Choroid plexus epithelial cell (primary cell): Measurements from ENCODE around the gene NHS.
A peak's percentile ranks its signal among the peaks of the same experiment; 100 is the strongest.
"Not testable (repeated sequence)": the region's sequence is repeated elsewhere in the genome, so short reads cannot be mapped to it uniquely, and the experiment has no call there.

ENCODE experiments used
- DNase-seq: peaks from one replicate; pipeline ENCODE4 v3.0.0-alpha.2; 2010; ENCODE audit warnings: low read depth
- H3K4me3 ChIP-seq: 2 replicates; pipeline ENCODE4 v1.5.1; 2011; ENCODE audit warnings: low read depth, mild to moderate bottlenecking, control low read depth, low read length, moderate library complexity
- TF ChIP-seq, protein P1 (sequence below): conservative IDR thresholded peaks from 2 replicates; pipeline ENCODE4 v1.5.1; 2011; ENCODE audit warnings: low read depth, mild to moderate bottlenecking, control low read depth, inconsistent platforms, low read length, moderate library complexity

NHS gene

DNA sequence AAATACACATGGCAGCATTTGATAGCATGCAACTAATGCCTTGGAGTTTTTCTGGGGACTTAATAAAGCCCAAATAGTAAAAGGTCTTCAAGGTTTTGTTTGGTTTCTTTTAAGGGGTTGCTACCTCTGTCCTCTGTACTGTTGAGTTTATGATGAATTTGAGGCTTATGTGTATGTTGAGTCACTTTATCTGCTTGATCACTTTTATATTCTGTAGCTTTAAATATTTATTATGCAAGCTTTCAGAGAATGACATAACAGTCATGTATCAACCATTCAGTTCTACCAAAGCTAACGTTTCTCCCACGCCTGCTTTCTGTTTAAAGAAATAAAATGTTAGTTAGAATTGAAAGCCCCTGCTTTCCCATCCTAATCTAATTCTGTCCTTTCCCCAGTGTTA, 122.2 kb downstream of the NHS start:
- H3K4me3 ChIP-seq, result no peak overlapping the region
- DNase-seq, result no peak
- TF ChIP-seq, protein P1, sequence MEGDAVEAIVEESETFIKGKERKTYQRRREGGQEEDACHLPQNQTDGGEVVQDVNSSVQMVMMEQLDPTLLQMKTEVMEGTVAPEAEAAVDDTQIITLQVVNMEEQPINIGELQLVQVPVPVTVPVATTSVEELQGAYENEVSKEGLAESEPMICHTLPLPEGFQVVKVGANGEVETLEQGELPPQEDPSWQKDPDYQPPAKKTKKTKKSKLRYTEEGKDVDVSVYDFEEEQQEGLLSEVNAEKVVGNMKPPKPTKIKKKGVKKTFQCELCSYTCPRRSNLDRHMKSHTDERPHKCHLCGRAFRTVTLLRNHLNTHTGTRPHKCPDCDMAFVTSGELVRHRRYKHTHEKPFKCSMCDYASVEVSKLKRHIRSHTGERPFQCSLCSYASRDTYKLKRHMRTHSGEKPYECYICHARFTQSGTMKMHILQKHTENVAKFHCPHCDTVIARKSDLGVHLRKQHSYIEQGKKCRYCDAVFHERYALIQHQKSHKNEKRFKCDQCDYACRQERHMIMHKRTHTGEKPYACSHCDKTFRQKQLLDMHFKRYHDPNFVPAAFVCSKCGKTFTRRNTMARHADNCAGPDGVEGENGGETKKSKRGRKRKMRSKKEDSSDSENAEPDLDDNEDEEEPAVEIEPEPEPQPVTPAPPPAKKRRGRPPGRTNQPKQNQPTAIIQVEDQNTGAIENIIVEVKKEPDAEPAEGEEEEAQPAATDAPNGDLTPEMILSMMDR, result no peak

DNA sequence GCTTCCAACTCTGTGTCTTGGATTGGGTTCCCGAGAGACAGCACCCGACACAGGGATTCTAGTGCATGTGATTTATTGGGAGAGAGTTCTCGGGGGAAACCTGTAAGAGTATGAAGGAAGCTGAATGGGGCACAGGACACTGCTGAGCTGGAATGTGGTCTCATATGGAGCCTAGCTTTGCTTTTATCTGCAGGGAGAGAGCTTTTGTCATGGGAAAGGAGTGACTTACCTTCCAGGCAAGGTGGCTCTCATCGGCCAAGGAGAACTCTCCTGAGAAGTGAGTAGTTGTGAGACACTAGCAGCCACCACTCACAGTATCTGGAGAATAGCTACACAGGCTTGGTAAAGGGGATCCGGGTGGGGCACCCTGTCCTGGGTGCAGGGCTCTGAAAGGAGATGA, 124.5 kb downstream of the NHS start:
- no peak overlapping the region for H3K4me3 ChIP-seq
- DNase-seq, result no peak
- TF ChIP-seq, protein P1, result no peak

DNA sequence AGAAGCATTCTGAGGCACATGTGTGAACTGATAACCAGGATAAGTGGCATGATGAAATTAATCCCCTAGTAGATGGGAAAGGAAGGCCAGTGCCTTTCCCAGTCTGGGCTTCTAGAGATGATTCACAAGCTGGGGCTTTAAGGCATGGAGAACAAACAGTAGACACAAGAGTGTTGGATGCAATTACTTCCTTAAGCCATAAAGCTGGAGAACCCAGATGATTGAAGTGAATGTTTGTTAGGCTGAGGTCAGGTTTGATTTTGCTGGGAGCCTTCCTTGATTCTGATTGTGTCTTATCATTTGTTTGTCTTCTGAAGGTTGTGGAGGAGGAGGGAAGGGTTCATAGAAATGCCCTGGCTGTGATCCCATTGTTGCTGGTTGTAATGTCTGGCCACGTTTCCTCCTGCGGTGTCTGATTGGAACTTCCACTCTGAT, 125.2 kb downstream of the NHS start:
- peak; percentile 30 for DNase-seq
- TF ChIP-seq, protein P1, result no peak
- H3K4me3 ChIP-seq, result no peak overlapping the region

DNA sequence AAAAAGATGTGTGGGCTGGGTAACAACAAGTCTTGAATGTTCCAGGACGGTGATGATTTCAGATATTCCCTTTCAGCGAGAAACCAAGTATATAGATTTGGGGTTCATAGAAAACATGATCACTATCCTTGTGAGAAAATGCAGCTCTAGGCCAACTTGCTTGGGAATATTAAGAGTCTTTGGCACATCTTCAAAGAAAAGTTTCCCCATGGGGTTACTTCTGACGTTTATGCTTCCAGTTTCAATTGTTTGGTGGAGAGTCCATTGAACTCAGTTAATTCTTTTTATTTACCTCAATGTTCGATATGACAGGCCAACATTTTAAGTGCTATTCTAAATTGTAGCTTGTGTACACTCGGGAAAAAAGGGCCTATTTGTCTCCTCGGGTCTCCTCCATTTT, 126.7 kb downstream of the NHS start:
- H3K4me3 ChIP-seq, result no peak overlapping the region
- DNase-seq, result peak; percentile 7
- TF ChIP-seq, protein P1, result no peak

DNA sequence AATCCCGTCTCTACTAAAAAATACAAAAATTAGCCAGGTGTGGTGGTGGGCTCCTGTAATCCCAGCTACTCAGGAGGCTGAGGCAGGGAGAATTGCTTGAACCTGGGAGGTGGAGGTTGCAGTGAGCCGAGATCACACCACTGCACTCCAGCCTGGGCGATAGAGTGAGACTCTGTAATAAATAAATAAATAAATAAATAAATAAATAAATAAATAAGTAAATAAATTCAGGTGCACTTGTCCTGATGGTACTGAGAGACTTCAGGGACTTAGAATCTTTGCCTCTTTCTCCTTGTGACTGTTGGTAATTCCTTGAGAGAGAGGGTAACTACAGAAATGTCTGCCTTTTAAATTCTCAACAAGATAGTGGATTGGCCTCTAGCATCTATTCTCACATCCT, 131.4 kb downstream of the NHS start:
- DNase-seq, result not testable (repeated sequence)

DNA sequence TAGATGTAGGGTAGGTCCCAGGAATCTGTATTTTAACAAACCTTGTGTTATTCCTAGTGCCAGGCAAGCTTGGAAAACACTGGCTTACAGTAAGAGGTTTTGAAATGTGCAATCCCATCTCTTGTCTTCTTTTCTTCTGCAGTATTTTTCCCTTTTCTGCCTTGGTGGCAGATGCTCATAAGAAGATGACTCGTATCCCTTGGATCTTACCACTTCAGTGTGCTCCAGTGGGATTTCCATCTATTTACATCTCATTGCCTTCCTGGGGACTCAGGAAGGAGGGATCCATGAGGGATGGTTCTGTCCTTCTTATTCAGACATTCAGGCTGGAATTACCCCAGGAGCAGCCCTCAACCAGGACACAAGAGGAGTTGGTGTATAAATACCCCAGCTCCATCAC, 136.6 kb downstream of the NHS start:
- H3K4me3 ChIP-seq, result no peak overlapping the region
- no peak for DNase-seq
- TF ChIP-seq, protein P1, result no peak

More for the DNA sequence above, 131.4 kb downstream of the NHS start:
- H3K4me3 ChIP-seq, result not testable (repeated sequence)

DNA sequence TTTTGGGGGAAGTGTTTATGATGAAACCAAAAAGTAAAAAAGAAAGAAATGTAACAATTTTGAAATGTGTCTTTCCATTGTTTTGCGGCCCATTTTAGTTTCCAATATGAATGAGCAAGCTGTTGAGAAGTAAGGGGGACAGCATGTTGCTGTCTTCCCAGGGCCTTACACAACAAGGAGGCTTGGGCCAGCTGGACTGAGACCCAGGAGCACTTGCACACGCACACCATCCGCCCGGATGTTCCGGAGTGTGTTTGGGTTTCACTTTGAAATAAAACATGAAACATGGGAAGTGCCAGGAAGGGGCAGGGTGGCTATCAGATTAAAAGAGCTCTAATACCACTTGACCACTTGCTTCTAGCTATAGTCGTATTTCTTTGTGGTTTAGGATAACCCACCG, 144.4 kb downstream of the NHS start:
- no peak for DNase-seq
- TF ChIP-seq, protein P1, result no peak
- no peak overlapping the region for H3K4me3 ChIP-seq
